ENCODE measurements around the gene P2RY11.

P2RY11 gene, protein sequence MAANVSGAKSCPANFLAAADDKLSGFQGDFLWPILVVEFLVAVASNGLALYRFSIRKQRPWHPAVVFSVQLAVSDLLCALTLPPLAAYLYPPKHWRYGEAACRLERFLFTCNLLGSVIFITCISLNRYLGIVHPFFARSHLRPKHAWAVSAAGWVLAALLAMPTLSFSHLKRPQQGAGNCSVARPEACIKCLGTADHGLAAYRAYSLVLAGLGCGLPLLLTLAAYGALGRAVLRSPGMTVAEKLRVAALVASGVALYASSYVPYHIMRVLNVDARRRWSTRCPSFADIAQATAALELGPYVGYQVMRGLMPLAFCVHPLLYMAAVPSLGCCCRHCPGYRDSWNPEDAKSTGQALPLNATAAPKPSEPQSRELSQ
- 0.69 to 11.6 (median 4.2) reads per million in 18 experiments for total RNA-seq

DNA sequence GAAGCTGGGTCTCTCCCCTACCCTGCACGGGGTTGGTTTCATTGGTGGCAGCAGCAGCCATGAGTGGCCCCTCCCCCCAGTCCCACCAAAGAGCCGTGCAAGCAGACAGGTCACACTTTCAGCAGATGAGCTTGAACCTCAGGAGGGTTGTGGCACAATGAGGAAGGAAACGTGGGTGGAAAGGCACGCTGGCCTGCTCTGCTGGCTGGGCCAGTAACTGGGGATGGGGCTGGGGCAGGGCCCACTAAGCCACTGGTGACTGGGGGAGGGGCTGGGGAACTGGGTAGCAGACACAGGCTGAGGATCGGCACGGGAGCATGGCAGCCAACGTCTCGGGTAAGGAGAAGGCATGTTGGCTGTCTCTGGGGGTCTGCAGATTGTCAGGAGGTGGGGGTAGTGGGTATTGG, at the start of gene P2RY11:
Gene P2RY11, plus strand, starts transcription at position 289 of the 407 bp plus-strand sequence. Its CDS starts 29 bp downstream, at position 318.
- peak; percentile 89 to 94 for DNase-seq

DNA sequence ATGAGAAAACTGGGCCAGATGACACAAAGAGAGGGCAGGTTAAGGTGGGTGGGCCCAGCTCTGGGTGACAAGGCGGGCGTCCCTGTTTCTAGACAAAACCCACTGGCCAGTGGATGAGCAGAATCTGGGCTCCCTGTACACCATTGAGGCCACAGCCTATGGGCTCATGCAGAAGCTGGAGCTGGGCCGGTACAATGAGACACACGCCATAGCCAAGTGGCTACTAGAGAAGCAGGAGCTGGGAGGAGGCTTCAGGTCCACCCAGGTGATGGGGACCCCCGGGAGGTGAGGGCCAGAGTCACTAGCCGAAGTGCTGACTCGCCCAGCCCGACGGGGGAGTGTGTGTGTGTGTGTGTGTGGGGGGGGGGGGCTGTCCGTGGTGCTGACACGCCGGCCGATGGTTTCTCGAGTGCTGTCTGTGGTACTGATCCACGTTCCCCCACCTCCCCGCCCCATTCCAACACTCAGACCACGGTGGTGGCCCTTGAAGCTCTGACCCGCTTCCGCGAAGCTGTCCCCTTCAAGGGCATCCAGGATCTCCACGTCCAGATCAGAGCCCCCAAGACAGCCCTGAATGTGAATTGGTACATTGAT, 49.7 kb upstream of the P2RY11 start:
- no peak for DNase-seq

DNA sequence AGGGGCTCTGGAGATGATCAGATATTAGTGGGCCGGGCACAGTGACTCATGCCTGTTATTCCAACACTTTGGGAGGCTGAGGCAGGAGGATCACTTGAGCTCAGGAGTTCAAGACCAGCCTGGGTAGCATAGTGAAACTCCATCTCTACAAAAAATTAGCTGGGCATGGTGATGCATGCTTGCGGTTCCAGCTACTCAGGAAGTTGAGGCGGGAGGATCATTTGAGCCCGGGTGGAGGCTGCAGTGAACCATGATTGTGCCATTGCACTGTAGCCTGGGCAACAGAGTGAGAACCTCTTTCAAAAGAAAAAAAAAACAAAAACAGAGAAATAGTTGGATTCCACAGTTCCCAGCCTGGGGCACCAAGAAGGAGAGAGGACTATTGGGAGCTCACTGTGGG, 43.3 kb upstream of the P2RY11 start:
- DNase-seq, result no peak

DNA sequence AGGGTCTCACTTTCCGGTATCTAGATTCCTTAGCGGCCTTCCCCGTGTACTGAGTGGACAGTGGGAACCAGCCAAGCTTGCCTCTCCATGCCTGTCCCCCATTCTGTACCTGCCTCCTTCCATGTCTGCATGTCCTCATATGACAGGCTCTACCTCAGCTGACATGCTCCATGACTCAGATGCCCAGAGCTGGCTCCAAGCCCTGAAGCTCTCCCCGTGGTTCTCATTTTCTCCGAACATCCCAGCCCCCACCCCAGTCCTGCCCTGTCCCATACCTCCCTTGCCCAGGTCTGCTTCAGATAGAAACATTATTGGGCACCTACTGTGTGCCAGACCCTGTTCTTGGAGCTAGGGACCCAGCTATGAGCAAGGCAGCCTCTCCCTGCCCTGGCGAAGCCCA, 42.4 kb upstream of the P2RY11 start:
- no peak for DNase-seq

DNA sequence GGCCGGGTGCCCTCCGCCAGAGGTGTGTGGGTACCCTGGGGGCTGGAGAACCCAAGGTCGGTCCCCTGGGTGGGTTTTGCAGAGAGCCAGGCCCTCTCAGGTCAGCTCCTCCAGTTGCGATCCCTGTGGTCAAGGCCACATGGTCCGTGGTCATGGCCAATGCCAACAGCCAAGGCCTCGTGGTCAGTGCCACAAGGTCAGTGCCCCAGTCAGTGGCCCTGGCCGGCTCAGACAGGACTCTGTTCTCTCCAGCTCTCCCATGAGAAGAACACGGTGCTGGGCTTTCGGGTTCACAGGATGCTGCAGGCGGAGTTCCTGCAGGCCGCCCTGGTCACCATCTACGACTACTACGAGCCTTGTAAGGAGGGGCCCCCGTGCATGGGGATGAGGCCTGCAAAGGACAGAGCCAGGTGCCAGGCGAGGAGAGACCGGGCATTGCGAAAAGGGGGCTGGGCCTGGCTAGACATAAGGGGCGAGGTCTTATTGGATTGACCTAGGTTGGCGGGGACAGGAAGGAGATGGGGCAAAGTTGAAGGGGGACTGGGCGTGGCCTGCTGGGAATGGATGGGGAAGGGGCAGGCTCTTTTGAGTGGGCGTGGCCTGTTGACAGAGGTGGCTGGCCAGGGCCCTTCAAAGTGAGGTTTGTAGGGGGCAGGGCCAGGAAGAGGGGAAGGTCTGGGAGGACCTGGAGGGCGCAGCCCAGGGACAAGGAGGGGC, 40.6 kb upstream of the P2RY11 start:
- no peak for DNase-seq

DNA sequence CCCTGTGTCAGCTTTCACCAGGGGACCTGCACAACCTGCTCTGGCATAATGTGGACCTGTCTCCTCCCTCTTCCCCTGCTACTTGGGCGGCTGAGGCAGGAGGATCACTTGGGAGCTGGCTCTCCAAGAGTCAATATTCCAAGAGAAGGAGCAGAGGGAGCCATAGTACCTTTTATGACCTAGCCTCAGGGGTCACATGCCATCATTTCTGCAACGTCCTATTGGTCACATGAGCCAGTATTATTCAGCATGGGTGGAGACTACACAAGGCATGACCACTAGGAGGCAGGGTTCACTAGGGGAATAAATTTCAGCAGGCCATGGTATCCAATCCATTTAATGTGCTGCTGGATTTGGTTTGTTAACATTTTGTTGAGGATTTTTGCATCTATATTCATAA, 37.3 kb upstream of the P2RY11 start:
- peak; percentile 46 to 56 for DNase-seq

DNA sequence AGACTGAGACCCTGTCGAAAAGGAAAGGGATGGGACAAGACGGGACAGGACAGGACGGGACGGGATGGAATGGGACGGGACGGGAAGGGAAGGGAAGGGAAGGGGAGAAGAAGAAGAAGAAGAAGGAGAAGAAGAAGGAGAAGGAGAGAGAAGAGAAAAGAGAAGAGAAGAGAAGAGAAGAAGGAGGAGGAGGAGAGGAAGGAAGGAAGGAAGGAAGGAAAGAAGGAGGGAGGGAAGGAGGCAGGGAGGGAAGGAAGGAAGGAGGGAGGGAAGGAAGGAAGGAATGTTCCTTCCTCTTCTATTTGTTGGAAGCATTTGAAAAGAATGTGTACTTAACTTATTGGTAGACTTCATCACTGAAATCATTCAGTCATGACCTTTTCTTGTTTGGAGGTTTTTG, 35.0 kb upstream of the P2RY11 start:
- DNase-seq, result no peak

DNA sequence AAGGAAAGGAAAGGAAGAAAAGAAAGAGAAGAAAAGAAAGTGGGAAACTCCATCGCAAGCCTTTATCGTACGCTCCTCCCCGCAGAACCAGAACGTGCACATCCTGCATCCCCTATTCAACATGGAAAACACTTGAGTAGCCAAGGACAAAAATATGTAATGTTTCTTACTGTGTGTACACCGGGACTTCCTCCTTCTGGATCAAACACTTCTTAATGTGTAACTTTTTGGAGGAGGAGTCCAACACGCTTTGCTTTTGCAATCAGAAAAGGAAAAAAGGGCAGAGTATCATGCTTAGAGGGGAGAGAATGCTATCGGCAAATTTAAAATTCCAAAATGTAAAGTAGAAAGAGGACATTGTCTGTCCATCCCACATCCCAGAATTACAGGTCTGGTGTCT, 33.2 kb upstream of the P2RY11 start:
- peak; percentile 38 to 52 for DNase-seq

DNA sequence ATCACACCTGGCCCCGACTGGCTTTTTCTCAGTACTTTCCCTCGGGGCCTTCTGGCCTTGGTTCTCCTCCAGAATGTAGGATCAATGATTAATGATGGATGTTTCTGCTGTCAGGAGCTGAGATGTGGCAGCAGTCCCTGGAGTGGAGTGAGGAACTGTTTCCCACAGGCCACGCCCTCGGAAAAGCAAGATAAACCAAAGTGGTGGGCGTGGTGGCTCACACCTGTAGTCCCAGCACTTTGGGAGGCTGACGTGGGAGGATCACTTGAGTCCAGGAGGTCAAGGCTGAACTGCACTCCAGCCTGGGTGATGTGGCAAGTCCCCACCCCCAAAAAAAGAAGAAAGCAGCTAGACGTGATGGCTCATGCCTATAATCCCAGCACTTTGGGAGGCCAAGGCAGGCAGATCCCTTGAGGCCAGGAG, 32.5 kb upstream of the P2RY11 start:
- DNase-seq, result no peak

DNA sequence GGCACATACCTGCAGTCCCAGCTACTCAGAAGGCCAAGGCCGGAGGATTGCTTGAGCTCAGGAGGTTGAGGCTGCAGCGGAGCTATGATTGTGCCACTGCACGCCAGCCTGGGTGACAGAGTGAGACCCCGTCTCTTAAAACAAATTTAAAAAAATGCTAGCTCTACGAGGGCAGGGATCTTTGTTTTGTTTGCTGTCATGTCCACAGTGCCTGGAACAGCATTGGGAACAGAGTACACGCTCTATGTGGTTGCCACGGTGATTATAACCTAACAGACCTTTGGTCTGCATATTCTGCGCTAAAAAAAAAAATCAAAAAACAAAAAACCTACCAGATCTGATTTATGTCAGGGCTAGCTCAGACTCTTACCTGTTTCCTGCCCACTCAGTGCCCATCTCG, 27.6 kb upstream of the P2RY11 start:
- no peak for DNase-seq

DNA sequence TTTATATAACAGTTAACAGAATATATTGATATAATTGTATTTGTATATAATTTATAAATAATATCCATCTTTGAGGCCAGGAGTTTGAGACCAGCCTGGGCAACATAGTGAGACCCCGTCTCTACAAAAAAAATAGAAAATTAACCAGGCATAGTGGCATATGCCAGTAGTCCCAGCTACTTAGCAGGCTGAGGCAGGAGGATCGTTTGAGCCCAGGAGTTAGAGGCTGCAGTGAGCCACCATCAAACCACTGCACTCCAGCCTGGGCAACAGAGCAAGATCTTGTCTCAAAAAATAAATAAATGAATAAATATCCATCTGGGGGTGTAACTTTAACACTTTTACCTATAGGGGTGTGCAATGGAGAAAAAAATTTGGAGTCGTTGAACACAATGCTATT, 26.7 kb upstream of the P2RY11 start:
- no peak for DNase-seq

DNA sequence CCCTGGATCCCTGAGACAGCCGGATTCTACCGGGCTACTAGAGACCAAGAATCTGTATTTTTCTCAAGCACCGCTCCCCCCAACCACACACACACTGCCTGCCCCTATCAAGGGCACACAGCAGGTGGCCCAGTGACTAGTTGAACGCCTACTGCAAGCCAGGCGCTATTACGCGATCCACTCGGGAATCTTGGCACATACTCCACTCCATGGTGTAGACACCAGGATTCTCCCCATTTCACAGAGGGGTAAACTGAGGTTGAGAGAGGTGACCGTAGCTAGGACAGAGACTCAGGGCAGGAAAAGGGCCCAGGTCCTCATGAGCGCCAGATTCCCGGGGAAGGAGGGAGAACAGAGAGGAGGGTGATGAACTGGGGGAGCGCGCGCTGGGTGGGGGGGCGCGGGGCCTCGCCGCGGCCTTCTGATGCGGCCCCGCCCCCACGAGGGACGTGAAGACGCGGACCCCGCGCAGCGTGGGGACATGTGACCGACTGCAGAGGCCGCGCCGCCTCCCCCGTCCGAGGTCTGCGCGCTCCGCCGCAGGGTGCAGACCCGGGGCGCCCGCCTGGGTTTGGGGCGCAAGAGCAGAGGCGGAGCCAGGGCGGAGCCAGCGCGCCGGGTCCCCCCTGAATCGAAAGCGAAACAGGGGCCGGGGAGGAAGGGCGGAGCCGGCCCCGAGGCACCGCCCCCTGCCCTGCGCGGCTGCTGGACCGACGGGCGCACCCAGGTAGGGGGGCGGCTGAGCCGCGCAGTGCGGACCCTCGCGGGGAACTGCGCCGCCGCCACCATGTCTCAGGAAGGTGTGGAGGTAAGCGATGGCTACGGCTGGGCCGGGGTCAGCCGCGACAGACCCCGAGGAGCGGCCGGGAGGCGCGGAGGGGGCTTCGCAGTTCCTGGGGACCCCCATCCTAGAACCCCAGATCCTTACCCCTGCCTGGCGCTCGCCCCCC, 25.6 kb upstream of the P2RY11 start, which contains the start of gene SHFL:
Gene SHFL, plus strand, starts transcription at position 677 of the 950 bp plus-strand sequence. Its CDS starts 111 bp downstream, at position 788.
- peak; percentile 63 to 72 for DNase-seq

DNA sequence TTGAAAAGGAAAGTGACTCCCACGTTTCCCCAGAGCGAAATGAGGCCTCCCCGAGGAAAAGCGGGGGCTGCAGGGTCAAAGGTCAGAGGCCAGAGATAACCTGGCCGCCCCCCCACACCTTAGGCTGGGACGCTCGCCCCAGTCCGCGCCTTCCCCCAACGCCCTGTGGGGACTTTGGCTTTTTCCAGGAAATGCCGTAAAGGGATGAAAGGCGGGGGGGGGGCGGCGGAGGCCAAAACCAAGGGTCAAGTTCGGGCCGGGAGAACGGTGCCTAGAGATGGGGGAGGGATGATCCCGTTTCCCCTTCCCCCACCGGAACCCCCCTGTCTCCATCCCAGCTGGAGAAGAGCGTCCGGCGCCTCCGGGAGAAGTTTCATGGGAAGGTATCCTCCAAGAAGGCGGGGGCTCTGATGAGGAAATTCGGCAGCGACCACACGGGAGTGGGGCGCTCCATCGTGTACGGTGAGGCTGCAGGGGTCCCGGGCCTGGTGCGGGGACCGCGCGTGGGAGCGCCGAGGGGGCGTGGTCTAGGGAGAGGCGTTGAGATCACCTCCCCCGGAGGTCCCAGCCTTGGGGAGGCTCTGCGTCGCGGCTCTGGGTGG, 24.8 kb upstream of the P2RY11 start:
- DNase-seq, result no peak

DNA sequence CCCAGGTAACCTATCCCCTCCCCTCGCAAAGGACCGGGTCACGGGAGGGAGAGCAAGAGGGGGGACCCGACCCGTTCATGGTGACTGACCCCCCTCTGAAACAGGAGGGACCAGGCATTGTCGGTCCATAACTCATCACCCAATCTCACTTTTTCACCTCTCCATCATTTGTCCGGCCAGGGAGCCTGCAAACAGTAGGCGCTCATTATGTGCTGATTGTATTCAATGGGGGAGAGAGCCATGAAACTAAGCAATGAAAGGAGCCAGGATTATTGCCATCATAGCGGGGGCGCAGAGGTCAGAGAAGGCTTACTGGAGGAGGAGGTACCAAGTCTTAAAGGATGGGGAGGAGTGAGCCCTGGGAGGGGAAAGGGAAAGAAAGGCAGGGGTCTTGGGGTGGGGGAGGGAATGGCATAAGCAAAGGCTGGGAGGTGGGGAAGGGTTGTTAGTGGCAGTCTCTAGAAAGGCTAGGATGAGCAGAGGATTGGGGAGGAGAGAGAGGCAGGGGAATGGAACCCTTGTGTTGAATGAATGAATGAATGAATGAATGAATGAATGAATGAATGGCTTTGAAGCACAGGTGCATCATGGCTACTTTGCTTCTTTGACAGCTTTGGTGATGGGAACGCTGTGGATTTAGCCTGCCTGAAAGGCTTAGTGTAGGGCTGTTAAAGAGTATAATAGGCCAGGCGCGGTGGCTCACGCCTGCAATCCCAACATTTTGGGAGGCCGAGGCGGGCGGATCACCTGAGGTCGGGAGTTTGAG, 24.0 kb upstream of the P2RY11 start:
- no peak for DNase-seq

DNA sequence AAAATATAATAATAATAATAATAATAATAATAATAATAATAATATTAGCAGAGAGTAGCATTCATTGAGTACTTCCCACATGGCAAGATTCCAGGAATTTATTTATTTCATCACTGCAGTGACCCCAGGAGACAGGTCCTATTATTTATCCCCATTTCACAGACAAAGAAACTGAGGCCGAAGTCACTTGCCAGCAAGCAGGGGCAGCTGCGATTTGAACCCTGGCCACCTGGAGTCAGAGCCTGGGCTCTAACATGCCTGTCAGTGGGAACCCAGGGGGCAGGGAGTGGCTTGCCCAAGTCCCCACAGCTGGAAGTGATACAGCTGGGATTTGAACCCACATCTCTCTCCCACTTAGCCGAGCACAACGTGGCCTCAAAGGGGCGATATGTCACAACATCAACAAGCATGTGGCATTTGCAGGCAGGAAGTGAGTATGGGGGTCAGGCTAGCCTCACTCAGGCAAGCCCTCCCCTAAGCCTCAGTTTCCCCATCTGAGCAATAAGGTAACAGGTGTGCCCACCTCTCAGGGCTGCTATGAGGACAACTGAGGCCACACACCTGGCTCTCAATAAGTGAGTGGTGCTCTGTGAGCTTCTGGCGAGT, 22.4 kb upstream of the P2RY11 start:
- no peak for DNase-seq

DNA sequence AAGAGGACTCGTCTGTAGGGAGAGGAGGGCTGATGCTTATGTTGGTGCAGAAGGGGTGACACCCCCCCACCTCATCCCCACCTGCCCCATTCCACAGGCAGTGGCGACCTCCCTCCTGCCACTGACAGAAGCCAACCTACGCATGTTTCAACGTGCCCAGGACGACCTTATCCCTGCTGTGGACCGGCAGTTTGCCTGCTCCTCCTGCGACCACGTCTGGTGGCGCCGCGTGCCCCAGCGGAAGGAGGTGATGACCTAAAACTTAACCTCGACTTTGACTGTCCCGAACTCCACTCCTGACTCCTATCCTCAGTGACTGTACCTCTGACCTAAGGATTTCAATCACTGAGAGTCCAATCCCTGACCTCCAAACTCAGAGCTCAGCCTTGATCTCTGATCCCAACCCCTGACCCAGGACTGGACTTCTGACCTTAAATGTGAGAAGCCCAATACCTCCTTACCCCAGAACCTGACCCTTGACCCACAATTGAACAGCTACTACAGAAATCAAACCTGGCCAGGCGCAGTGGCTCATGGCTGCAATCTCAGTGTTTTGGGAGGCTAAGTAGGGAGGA, 21.6 kb upstream of the P2RY11 start:
- no peak for DNase-seq

DNA sequence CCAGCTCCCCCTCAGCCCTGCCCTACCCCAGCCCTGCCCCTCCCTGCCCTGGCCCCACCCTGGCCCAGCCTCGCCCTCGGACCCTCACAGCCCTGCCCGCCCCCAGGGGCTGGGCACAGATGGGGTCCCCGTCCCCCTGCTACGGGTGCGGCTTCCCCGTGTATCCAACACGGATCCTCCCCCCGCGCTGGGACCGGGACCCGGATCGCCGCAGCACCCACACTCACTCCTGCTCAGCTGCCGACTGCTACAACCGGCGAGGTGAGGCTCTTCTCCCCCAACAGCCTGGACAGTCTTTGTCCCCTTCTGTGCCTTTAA, 20.2 kb upstream of the P2RY11 start:
- DNase-seq, result no peak

DNA sequence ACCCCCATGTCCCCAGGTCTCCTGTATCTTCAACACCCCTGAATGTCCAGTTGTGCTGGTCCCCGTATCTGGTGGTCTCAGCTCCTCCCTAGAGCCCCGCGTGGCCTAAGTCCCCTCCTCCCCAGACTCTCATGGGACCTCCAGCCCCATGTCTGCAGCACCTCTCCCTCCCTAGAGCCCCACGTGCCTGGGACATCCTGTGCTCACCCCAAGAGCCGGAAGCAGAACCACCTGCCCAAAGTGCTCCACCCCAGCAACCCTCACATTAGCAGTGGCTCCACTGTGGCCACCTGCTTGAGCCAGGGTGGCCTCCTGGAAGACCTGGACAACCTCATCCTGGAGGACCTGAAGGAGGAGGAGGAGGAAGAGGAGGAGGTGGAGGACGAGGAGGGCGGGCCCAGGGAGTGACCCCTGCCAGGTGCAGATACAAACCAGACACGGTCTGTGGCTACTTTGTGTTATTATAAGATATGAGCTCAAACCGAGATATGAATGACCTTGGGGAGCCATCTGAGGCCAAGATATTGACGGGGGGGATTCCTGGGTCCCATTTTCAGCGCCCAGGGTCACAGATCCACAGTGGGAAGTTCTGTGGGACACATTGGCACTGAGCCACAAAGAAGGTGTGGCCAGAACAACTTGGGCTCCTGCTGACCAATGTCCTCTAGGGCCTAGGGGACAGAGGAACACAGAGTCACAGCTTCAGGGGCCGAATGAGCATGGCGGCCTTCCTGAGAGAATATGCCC, 19.4 kb upstream of the P2RY11 start:
- no peak for DNase-seq

DNA sequence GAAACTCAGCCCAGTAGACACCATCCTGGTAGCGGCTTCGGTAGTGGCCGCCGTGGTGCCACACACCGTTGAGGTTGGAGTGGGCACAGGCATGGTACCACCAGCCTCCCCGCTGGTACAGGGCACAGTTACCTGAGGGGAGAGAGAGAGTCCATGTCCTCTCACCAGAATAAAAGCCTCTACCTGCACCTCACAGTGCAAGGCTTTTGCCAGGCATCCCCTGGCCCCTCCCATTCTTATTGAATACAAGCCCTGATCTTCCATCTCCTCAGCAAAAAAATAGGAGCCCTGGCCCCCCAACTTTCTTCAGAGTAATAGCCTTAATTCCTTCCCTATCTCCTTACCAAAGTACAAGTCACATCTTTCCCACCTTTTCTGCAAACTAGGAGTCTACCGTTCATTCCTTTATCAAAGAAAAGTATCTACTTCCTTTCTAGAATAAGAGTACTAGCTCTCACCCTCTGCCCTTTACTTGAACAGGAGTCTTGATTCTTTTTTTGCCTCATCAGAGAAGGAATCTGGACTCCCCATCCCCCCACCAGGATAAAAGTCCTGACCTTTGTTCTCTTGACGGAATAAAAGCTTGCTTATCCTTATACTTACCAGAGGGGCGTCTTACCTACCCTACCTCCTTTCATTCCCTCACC, 18.7 kb upstream of the P2RY11 start:
- DNase-seq, result no peak

Measured in inflammatory macrophage (primary cell).